Measurements from ENCODE around the gene MAPKAP1. TPM values are rescaled to one million over a fixed set of nuclear protein-coding genes. Genes with fewer than 3 reads are reported as not detected.

Gene MAPKAP1
- total and polyA plus RNA-seq, 2 experiments from 2014 or later = 68.4 to 98.5 TPM

DNA sequence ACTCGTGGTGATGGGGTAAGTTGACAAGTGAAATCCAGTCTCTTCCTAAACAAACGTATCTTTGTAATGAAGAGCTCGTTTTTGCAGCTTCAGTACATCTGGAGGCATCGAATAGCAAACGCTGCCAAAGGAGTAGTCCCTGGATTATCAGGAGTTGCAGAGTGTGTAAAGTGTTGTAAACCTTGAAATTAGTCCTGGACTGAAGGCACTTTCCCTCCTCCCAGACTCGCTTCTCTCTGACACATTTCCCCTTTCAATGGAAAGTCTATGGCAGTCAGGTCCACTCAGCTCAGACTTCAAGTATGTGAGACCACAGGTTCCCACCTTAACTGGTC lies 38.6 kb upstream of the MAPKAP1 start:
- TF ChIP-seq ZNF114 (CRISPR knock-in tag; IDR thresholded peaks at IDR 0.05) = no peak
- TF ChIP-seq NANOG (IDR thresholded peaks at IDR 0.05; ENCODE audit: borderline replicate concordance) = no peak
- TF ChIP-seq, protein P1, sequence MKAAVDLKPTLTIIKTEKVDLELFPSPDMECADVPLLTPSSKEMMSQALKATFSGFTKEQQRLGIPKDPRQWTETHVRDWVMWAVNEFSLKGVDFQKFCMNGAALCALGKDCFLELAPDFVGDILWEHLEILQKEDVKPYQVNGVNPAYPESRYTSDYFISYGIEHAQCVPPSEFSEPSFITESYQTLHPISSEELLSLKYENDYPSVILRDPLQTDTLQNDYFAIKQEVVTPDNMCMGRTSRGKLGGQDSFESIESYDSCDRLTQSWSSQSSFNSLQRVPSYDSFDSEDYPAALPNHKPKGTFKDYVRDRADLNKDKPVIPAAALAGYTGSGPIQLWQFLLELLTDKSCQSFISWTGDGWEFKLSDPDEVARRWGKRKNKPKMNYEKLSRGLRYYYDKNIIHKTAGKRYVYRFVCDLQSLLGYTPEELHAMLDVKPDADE (IDR thresholded peaks at IDR 0.05) = no peak
- Histone ChIP-seq H3F3A (replicated peaks; ENCODE audit: low read depth) (0 out of 2 replicates have a peak, but pooled peaks cover 3% of the 10 kb centered on the region), H3K4me2 (peak overlapping the region; percentile 72), H3K27me3 (ENCODE audit: insufficient read depth) (peaks cover 8% of the 10 kb centered on the region; the same call in 1 of the 2 replicates), H3K4me1 (ENCODE audit: insufficient read depth) (peaks cover 34% of the 10 kb centered on the region), H3K4me3 (peak overlapping the region; percentile 54), H4K20me1 (replicated peaks; ENCODE audit: insufficient read depth) (no peaks in the 10 kb centered on the region), H3K9me2 (ENCODE audit: insufficient read depth) (no peaks in the 10 kb centered on the region), H3K36me3 (ENCODE audit: insufficient read depth) (no peaks in the 10 kb centered on the region), H2AFZ (peak overlapping the region; percentile 53; the same call in 1 of the 2 replicates), H3K27ac (ENCODE audit: low read depth) (no peak overlapping the region), H3K79me2 (replicated peaks; ENCODE audit: insufficient read depth) (peaks cover 25% of the 10 kb centered on the region)
- DNase-seq (ENCODE audit: low spot score) = no peak
- peaks cover 12% of the 10 kb centered on the region for H3K36me3 Mint-ChIP-seq (ENCODE audit: low read depth)
- H3K27ac Mint-ChIP-seq = no peak overlapping the region
- H3K4me3 Mint-ChIP-seq = peak overlapping the region; percentile 84
- no peaks in the 10 kb centered on the region for H3K9me3 Mint-ChIP-seq
- ATAC-seq = no peak
- H3K27me3 Mint-ChIP-seq (ENCODE audit: insufficient read depth, low read depth, poor library complexity) = peaks cover 13% of the 10 kb centered on the region
- peaks cover 32% of the 10 kb centered on the region for H3K4me1 Mint-ChIP-seq

DNA sequence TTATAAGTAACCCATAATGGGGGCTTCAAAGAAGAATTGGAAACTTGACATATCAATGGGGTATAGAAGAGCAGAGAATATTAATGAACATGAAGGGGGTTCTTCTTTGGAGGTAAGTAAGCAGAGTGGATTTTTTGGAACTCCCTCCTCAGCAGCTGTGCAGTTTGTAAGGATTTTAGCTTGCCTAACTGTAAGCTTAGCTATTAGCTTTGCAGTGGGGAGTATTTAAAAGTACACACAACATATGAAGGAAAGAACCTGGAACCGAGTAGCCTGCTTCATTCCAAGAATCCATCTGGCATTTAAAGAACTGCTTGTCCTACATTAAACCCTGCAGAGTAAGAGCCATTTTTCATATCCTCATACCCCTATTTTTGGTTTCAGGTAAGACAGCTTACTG lies 38.0 kb upstream of the MAPKAP1 start:
- H4K20me1 ChIP-seq (replicated peaks; ENCODE audit: insufficient read depth) = no peaks in the 10 kb centered on the region
- ATAC-seq (no peak), DNase-seq (ENCODE audit: low spot score) (no peak)
- Mint-ChIP-seq H3K4me1 (peaks cover 26% of the 10 kb centered on the region), H3K4me3 (no peak overlapping the region; the same call in 2 of the 3 replicates), H3K27ac (no peak overlapping the region), H3K9me3 (no peaks in the 10 kb centered on the region), H3K27me3 (ENCODE audit: insufficient read depth, low read depth, poor library complexity) (peaks cover 13% of the 10 kb centered on the region), H3K36me3 (ENCODE audit: low read depth) (peaks cover 12% of the 10 kb centered on the region)
- H2AFZ ChIP-seq = peak overlapping the region; percentile 53; the same call in 1 of the 2 replicates
- no peak overlapping the region for H3K27ac ChIP-seq (ENCODE audit: low read depth)
- peaks cover 8% of the 10 kb centered on the region; the same call in 1 of the 2 replicates for H3K27me3 ChIP-seq (ENCODE audit: insufficient read depth)
- 0 out of 2 replicates have a peak, but pooled peaks cover 3% of the 10 kb centered on the region for H3F3A ChIP-seq (replicated peaks; ENCODE audit: low read depth)
- peaks cover 27% of the 10 kb centered on the region for H3K4me1 ChIP-seq (ENCODE audit: insufficient read depth)
- peak overlapping the region; percentile 72; the same call in 1 of the 2 replicates for H3K4me2 ChIP-seq
- no peaks in the 10 kb centered on the region for H3K9me2 ChIP-seq (ENCODE audit: insufficient read depth)
- H3K4me3 ChIP-seq = no peak overlapping the region
- peaks cover 21% of the 10 kb centered on the region for H3K79me2 ChIP-seq (replicated peaks; ENCODE audit: insufficient read depth)
- H3K36me3 ChIP-seq (ENCODE audit: insufficient read depth) = no peaks in the 10 kb centered on the region
- TF ChIP-seq JUNB (IDR thresholded peaks at IDR 0.05; ENCODE audit: unreplicated experiment) (no peak), ZNF331 (CRISPR knock-in tag; IDR thresholded peaks at IDR 0.05; ENCODE audit: low read depth) (no peak), CREB1 (CRISPR knock-in tag; IDR thresholded peaks at IDR 0.05; ENCODE audit: low read depth) (no peak), STAT1 (IDR thresholded peaks at IDR 0.05; ENCODE audit: unreplicated experiment) (no peak), ZNF114 (CRISPR knock-in tag; IDR thresholded peaks at IDR 0.05) (no peak)
- TF ChIP-seq, protein P2, sequence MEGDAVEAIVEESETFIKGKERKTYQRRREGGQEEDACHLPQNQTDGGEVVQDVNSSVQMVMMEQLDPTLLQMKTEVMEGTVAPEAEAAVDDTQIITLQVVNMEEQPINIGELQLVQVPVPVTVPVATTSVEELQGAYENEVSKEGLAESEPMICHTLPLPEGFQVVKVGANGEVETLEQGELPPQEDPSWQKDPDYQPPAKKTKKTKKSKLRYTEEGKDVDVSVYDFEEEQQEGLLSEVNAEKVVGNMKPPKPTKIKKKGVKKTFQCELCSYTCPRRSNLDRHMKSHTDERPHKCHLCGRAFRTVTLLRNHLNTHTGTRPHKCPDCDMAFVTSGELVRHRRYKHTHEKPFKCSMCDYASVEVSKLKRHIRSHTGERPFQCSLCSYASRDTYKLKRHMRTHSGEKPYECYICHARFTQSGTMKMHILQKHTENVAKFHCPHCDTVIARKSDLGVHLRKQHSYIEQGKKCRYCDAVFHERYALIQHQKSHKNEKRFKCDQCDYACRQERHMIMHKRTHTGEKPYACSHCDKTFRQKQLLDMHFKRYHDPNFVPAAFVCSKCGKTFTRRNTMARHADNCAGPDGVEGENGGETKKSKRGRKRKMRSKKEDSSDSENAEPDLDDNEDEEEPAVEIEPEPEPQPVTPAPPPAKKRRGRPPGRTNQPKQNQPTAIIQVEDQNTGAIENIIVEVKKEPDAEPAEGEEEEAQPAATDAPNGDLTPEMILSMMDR (conservative IDR thresholded peaks at IDR 0.05; ENCODE audit: low read depth in 2 of 2) = no peak
- TF ChIP-seq, protein P3, sequence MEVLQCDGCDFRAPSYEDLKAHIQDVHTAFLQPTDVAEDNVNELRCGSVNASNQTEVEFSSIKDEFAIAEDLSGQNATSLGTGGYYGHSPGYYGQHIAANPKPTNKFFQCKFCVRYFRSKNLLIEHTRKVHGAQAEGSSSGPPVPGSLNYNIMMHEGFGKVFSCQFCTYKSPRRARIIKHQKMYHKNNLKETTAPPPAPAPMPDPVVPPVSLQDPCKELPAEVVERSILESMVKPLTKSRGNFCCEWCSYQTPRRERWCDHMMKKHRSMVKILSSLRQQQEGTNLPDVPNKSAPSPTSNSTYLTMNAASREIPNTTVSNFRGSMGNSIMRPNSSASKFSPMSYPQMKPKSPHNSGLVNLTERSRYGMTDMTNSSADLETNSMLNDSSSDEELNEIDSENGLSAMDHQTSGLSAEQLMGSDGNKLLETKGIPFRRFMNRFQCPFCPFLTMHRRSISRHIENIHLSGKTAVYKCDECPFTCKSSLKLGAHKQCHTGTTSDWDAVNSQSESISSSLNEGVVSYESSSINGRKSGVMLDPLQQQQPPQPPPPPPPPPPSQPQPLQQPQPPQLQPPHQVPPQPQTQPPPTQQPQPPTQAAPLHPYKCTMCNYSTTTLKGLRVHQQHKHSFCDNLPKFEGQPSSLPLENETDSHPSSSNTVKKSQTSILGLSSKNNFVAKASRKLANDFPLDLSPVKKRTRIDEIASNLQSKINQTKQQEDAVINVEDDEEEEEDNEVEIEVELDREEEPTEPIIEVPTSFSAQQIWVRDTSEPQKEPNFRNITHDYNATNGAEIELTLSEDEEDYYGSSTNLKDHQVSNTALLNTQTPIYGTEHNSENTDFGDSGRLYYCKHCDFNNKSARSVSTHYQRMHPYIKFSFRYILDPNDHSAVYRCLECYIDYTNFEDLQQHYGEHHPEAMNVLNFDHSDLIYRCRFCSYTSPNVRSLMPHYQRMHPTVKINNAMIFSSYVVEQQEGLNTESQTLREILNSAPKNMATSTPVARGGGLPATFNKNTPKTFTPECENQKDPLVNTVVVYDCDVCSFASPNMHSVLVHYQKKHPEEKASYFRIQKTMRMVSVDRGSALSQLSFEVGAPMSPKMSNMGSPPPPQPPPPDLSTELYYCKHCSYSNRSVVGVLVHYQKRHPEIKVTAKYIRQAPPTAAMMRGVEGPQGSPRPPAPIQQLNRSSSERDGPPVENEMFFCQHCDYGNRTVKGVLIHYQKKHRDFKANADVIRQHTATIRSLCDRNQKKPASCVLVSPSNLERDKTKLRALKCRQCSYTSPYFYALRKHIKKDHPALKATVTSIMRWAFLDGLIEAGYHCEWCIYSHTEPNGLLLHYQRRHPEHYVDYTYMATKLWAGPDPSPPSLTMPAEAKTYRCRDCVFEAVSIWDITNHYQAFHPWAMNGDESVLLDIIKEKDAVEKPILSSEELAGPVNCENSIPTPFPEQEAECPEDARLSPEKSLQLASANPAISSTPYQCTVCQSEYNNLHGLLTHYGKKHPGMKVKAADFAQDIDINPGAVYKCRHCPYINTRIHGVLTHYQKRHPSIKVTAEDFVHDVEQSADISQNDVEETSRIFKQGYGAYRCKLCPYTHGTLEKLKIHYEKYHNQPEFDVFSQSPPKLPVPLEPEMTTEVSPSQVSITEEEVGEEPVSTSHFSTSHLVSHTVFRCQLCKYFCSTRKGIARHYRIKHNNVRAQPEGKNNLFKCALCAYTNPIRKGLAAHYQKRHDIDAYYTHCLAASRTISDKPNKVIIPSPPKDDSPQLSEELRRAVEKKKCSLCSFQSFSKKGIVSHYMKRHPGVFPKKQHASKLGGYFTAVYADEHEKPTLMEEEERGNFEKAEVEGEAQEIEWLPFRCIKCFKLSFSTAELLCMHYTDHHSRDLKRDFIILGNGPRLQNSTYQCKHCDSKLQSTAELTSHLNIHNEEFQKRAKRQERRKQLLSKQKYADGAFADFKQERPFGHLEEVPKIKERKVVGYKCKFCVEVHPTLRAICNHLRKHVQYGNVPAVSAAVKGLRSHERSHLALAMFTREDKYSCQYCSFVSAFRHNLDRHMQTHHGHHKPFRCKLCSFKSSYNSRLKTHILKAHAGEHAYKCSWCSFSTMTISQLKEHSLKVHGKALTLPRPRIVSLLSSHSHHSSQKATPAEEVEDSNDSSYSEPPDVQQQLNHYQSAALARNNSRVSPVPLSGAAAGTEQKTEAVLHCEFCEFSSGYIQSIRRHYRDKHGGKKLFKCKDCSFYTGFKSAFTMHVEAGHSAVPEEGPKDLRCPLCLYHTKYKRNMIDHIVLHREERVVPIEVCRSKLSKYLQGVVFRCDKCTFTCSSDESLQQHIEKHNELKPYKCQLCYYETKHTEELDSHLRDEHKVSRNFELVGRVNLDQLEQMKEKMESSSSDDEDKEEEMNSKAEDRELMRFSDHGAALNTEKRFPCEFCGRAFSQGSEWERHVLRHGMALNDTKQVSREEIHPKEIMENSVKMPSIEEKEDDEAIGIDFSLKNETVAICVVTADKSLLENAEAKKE (CRISPR knock-in tag; IDR thresholded peaks at IDR 0.05) = no peak
- TF ChIP-seq, protein P1 (IDR thresholded peaks at IDR 0.05) = no peak

Measured in GM23338 (cell line).